B cell (primary cell): Measurements from ENCODE around the gene SLIRP. TPM values are rescaled to one million over a fixed set of nuclear protein-coding genes. Genes with fewer than 3 reads are reported as not detected.

ENCODE experiments used
- ATAC-seq: fragments of 200-7000 bp; cut with Tn5 transposase; one replicate; pipeline ENCODE4 v1.10.0; 2021; ENCODE audit warnings: low read depth, mild to moderate bottlenecking, moderate number of reproducible peaks, moderate library complexity
- CTCF ChIA-PET: fragments of 350-600 bp; sonication (Branson Sonifier 250); formaldehyde crosslinking; loops from one replicate; lab custom pipeline; 2021; ENCODE audit warnings: antibody characterized with exemption, inconsistent platforms; lab: Charles Lee
- POLR2A ChIA-PET: fragments of 350-600 bp; sonication (Branson Sonifier 250); formaldehyde crosslinking; loops from one replicate; lab custom pipeline; 2021; ENCODE audit warnings: antibody characterized with exemption; lab: Charles Lee
- DNase-seq: peaks from one replicate; pipeline ENCODE4 v3.0.0; 2013
- H2AFZ ChIP-seq: 2 replicates; pipeline ENCODE4 v1.6.1; 2012; ENCODE audit warnings: mild to moderate bottlenecking, low read depth, low read length; ENCODE audit not compliant: insufficient read depth, poor library complexity, severe bottlenecking
- H3K27ac ChIP-seq, 2 donors: 1 replicate in 1 of 2; 2 replicates in 1 of 2; pipeline ENCODE4 v1.5.1; 2012 to 2013; ENCODE audit warnings: low read length in 2 of 2, mild to moderate bottlenecking in 2 of 2, moderate library complexity in 1 of 2
- H3K27me3 ChIP-seq, 4 experiments: fragments of 200-600 bp in 1 of 4; sonication (generic) in 1 of 4; replicated peaks in 1 of 4; 1 replicate in 2 of 4; 2 replicates in 2 of 4; pipeline versions ENCODE4 v1.6.1 to v1.7.0; 2013 to 2016; ENCODE audit warnings: low read length in 3 of 4, mild to moderate bottlenecking in 2 of 4, mixed read lengths in 1 of 4, moderate library complexity in 1 of 4; ENCODE audit not compliant: insufficient read depth in 4 of 4, control insufficient read depth in 3 of 4; ENCODE audit errors: control extremely low read depth in 1 of 4
- H3K36me3 ChIP-seq, 2 experiments: replicated peaks in 1 of 2; 1 replicate in 1 of 2; 2 replicates in 1 of 2; pipeline versions ENCODE4 v1.6.1 to v1.7.1; 2013; ENCODE audit warnings: low read length in 1 of 2; ENCODE audit not compliant: insufficient read depth in 2 of 2, control insufficient read depth in 1 of 2; ENCODE audit errors: control extremely low read depth in 1 of 2, extremely low read depth in 1 of 2
- H3K4me1 ChIP-seq, 2 donors: fragments of 200-600 bp in 1 of 2; sonication (generic) in 1 of 2; 1 replicate in 1 of 2; 2 replicates in 1 of 2; pipeline versions ENCODE4 v1.5.1 to v1.6.1; 2013 to 2017; ENCODE audit warnings: low read length in 2 of 2; ENCODE audit not compliant: control insufficient read depth in 2 of 2, insufficient read depth in 2 of 2
- H3K4me2 ChIP-seq: replicated peaks from 2 replicates; pipeline ENCODE3; 2012; ENCODE audit warnings: mild to moderate bottlenecking, low read depth, low read length; ENCODE audit not compliant: poor library complexity, severe bottlenecking
- H3K4me3 ChIP-seq, 5 experiments: fragments of 200-600 bp in 1 of 5; sonication (generic) in 1 of 5; 1 replicate in 3 of 5; 2 replicates in 2 of 5; pipeline versions ENCODE4 v1.5.1 to v1.7.0; 2011 to 2016; ENCODE audit warnings: low read length in 4 of 5, mild to moderate bottlenecking in 4 of 5, low read depth in 2 of 5, control low read depth in 1 of 5, moderate library complexity in 1 of 5; ENCODE audit not compliant: insufficient read depth in 1 of 5; ENCODE audit errors: control extremely low read depth in 1 of 5, extremely low read depth in 1 of 5
- H3K79me2 ChIP-seq: fragments of 200-600 bp; sonication (generic); one replicate; pipeline ENCODE4 v1.6.0; 2016; ENCODE audit warnings: low read length; ENCODE audit not compliant: control insufficient read depth, insufficient read depth
- H3K9ac ChIP-seq: fragments of 200-600 bp; sonication (generic); 2 replicates; pipeline ENCODE4 v1.6.1; 2017; ENCODE audit warnings: mild to moderate bottlenecking, low read length, moderate library complexity
- H3K9me3 ChIP-seq, 3 donors: one replicate each; pipeline versions ENCODE4 v1.6.1 to v1.7.1; 2013; ENCODE audit warnings: low read length in 2 of 3; ENCODE audit not compliant: control insufficient read depth in 2 of 3, insufficient read depth in 1 of 3; ENCODE audit errors: control extremely low read depth in 1 of 3
- H4K20me1 ChIP-seq: 2 replicates; pipeline ENCODE4 v1.6.0; 2012; ENCODE audit warnings: mild to moderate bottlenecking, low read length; ENCODE audit not compliant: insufficient read depth, control insufficient read depth, poor library complexity, severe bottlenecking
- H3K27ac Mint-ChIP-seq: one replicate; pipeline ENCODE4 v1.8.0; 2021; ENCODE audit warnings: mixed read lengths
- H3K27me3 Mint-ChIP-seq: one replicate; pipeline ENCODE4 v1.8.0; 2021; ENCODE audit warnings: mixed read lengths
- H3K4me1 Mint-ChIP-seq: one replicate; pipeline ENCODE4 v1.8.0; 2021; ENCODE audit warnings: mixed read lengths
- H3K4me3 Mint-ChIP-seq: one replicate; pipeline ENCODE4 v1.8.0; 2021; ENCODE audit warnings: mixed read lengths
- H3K9me3 Mint-ChIP-seq: one replicate; pipeline ENCODE4 v1.8.0; 2022; ENCODE audit warnings: mixed read lengths; ENCODE audit not compliant: insufficient read depth
- EZH2 ChIP-seq: IDR thresholded peaks from 2 replicates; pipeline ENCODE4 v1.6.1; 2012; ENCODE audit warnings: borderline replicate concordance, low read depth, mild to moderate bottlenecking, moderate library complexity, low read length; ENCODE audit not compliant: insufficient read depth, poor library complexity, severe bottlenecking
- WGBS: methylation state at CpG from one replicate; pipeline ENCODE4 v1.1.5; 2013; ENCODE audit warnings: missing lambda C conversion rate; ENCODE audit not compliant: insufficient coverage; 5-methylcytosine and 5-hydroxymethylcytosine counted together
- intact Hi-C: fragments of 100-400 bp; cut with micrococcal nuclease; formaldehyde crosslinking; loops from one replicate; pipeline ENCODE4 v1.10.0; 2022
- polyA plus RNA-seq: library from polyadenylated mRNA; depleted of rRNA; stranded (reverse); fragments of >200 nt; gene quantifications from 2 replicates; pipeline ENCODE4 v1.2.3, GENCODE V29; 2012
- total RNA-seq, 2 donors: library from RNA; stranded (reverse); fragments of 120-200 nt in 1 of 2; gene quantifications; 1 replicate in 1 of 2; 2 replicates in 1 of 2; pipeline versions ENCODE4 v1.2.3 to v1.2.4, GENCODE V29; 2013 to 2022
- TF ChIP-seq, protein P1 (sequence below): fragments of 200-600 bp; IDR thresholded peaks from one replicate; pipeline ENCODE4 v1.8.0; 2022; ENCODE audit warnings: antibody characterized with exemption, mild to moderate bottlenecking

SLIRP gene
- total and polyA plus RNA-seq, 2 donors (not counting 1 experiment from before 2014, with no cell fraction given): 33.8 to 36.7 TPM

DNA sequence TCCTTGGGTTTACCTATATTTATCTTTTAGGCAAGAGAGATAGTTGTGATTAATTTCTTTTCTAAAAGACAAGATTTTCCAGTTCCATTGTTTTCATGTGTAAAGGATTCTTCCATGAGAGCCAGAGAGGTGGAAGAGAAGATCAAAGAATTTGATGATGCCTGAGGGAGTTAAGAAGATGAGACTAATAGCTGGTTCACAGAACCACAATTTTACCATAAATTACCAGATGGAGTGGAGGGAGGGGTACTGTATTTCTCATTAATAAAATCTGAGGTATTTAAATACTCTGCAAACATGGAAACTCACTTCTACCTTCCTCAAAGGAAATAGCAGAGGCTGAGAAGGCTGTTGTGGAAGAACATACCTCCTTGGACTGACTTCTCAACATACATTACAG lies 34.7 kb upstream of the SLIRP start:
- no peak for DNase-seq
- no peaks in the 10 kb centered on the region for H3K27me3 Mint-ChIP-seq
- H3K9me3 Mint-ChIP-seq: no peaks in the 10 kb centered on the region
- Histone ChIP-seq H3K4me1 (no peaks in the 10 kb centered on the region), H3K27me3 (no peaks in the 10 kb centered on the region), H3K27ac (no peak overlapping the region), H3K4me3 (no peak overlapping the region), H4K20me1 (no peaks in the 10 kb centered on the region), H2AFZ (no peak overlapping the region), H3K36me3 (peaks cover 9 to 27% of the 10 kb centered on the region in 2 experiments), H3K9ac (no peak overlapping the region), H3K9me3 (no peaks in the 10 kb centered on the region), H3K79me2 (no peaks in the 10 kb centered on the region), H3K4me2 (no peak overlapping the region)
- no peak overlapping the region for H3K4me3 Mint-ChIP-seq
- no peak for ATAC-seq
- H3K27ac Mint-ChIP-seq: no peak overlapping the region
- ChIA-PET POLR2A (no interaction called here), CTCF (no interaction called here)
- no peak for TF ChIP-seq EZH2
- TF ChIP-seq, protein P1, sequence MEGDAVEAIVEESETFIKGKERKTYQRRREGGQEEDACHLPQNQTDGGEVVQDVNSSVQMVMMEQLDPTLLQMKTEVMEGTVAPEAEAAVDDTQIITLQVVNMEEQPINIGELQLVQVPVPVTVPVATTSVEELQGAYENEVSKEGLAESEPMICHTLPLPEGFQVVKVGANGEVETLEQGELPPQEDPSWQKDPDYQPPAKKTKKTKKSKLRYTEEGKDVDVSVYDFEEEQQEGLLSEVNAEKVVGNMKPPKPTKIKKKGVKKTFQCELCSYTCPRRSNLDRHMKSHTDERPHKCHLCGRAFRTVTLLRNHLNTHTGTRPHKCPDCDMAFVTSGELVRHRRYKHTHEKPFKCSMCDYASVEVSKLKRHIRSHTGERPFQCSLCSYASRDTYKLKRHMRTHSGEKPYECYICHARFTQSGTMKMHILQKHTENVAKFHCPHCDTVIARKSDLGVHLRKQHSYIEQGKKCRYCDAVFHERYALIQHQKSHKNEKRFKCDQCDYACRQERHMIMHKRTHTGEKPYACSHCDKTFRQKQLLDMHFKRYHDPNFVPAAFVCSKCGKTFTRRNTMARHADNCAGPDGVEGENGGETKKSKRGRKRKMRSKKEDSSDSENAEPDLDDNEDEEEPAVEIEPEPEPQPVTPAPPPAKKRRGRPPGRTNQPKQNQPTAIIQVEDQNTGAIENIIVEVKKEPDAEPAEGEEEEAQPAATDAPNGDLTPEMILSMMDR: no peak
- intact Hi-C loops: no loop called here
- H3K4me1 Mint-ChIP-seq: no peaks in the 10 kb centered on the region

DNA sequence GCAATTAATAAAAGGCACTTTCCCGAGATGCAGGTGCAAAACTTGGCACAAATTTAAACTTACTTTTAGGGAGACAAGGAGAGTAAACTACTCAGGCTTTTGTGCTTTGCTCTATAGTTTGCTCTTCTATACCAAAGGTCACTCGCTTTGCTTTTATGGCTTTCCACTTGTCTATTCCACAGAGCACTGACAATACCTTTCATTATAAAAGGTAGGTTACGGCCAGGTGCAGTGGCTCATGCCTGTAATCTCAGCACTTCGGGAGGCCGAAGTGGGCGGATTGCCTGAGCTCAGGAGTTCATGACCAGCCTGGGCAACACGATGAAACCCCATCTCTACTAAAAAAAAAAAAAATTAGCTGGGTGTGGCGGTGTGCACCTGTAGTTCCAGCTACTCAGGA lies 33.0 kb upstream of the SLIRP start:
- H3K27ac ChIP-seq: no peak overlapping the region
- ATAC-seq (no peak), DNase-seq (no peak)
- no peak overlapping the region for H3K9ac ChIP-seq
- H2AFZ ChIP-seq: no peak overlapping the region
- H3K36me3 ChIP-seq: peaks cover 9 to 27% of the 10 kb centered on the region in 2 experiments
- ChIA-PET CTCF (no interaction called here), POLR2A (no interaction called here)
- no peaks in the 10 kb centered on the region for H3K27me3 ChIP-seq
- Mint-ChIP-seq H3K9me3 (no peaks in the 10 kb centered on the region), H3K4me1 (no peaks in the 10 kb centered on the region), H3K27me3 (no peaks in the 10 kb centered on the region), H3K27ac (no peak overlapping the region), H3K4me3 (no peak overlapping the region)
- no peaks in the 10 kb centered on the region for H3K79me2 ChIP-seq
- no peaks in the 10 kb centered on the region for H3K9me3 ChIP-seq
- no peaks in the 10 kb centered on the region for H4K20me1 ChIP-seq
- intact Hi-C loops: no loop called here
- H3K4me1 ChIP-seq: no peaks in the 10 kb centered on the region
- no peak overlapping the region for H3K4me3 ChIP-seq
- 100% methylated on average over 2 of the region's 8 CpGs for WGBS
- no peak overlapping the region for H3K4me2 ChIP-seq
- no peak for TF ChIP-seq EZH2
- TF ChIP-seq, protein P1: no peak
